OCI-LY1 (cell line): ENCODE measurements around the gene VEPH1.

ENCODE experiments used
- H2AFZ ChIP-seq: fragments of 200-600 bp; sonication (generic), shearing (Covaris generic); 2 replicates; pipeline ENCODE4 v1.6.0; 2014; ENCODE audit warnings: antibody characterized with exemption, mild to moderate bottlenecking, low read length
- H3F3A ChIP-seq: fragments of 200-600 bp; sonication (generic), shearing (Covaris generic); 2 replicates; pipeline ENCODE4 v1.6.0; 2014; ENCODE audit warnings: mild to moderate bottlenecking, antibody characterized with exemption, low read length, moderate library complexity; ENCODE audit not compliant: insufficient read depth
- H3K27ac ChIP-seq: fragments of 200-600 bp; sonication (generic); 2 replicates; pipeline ENCODE4 v1.5.1; 2014; ENCODE audit warnings: low read length, mixed run types, mild to moderate bottlenecking, low read depth; ENCODE audit not compliant: poor library complexity, severe bottlenecking
- H3K27me3 ChIP-seq: fragments of 200-600 bp; sonication (generic); 2 replicates; pipeline ENCODE4 v1.6.0; 2014; ENCODE audit warnings: antibody characterized with exemption, mild to moderate bottlenecking, low read length, moderate library complexity; ENCODE audit not compliant: insufficient read depth
- H3K36me3 ChIP-seq: fragments of 200-600 bp; sonication (generic); 2 replicates; pipeline ENCODE4 v1.6.1; 2014; ENCODE audit warnings: mild to moderate bottlenecking, antibody characterized with exemption, low read length, moderate library complexity, mixed read lengths; ENCODE audit not compliant: insufficient read depth
- H3K4me1 ChIP-seq: fragments of 200-600 bp; sonication (generic); 2 replicates; pipeline ENCODE4 v1.5.1; 2014; ENCODE audit warnings: mild to moderate bottlenecking, low read length, moderate library complexity; ENCODE audit not compliant: insufficient read depth, severe bottlenecking
- H3K4me2 ChIP-seq: fragments of 200-600 bp; sonication (generic), shearing (Covaris generic); 2 replicates; pipeline ENCODE4 v1.6.1; 2014; ENCODE audit warnings: low read length
- H3K4me3 ChIP-seq: fragments of 200-600 bp; sonication (generic); 2 replicates; pipeline ENCODE4 v1.5.1; 2014; ENCODE audit warnings: low read length, low read depth, mild to moderate bottlenecking, mixed read lengths; ENCODE audit not compliant: poor library complexity, severe bottlenecking
- H3K79me2 ChIP-seq: fragments of 200-600 bp; shearing (Covaris generic); 2 replicates; pipeline ENCODE4 v1.6.1; 2016; ENCODE audit warnings: mixed run types, low read length, mixed read lengths; ENCODE audit not compliant: insufficient read depth
- H3K9ac ChIP-seq: fragments of 200-600 bp; sonication (generic), shearing (Covaris generic); 2 replicates; pipeline ENCODE4 v1.6.1; 2014; ENCODE audit warnings: mild to moderate bottlenecking, low read length, mixed read lengths
- H3K9me2 ChIP-seq: fragments of 200-600 bp; sonication (generic), shearing (Covaris generic); 2 replicates; pipeline ENCODE4 v1.6.1; 2014; ENCODE audit warnings: low read depth, mild to moderate bottlenecking, low read length, mixed read lengths
- H3K9me3 ChIP-seq: fragments of 200-600 bp; shearing (Covaris generic); 2 replicates; pipeline ENCODE4 v1.6.1; 2014; ENCODE audit warnings: low read length, mixed read lengths
- H4K20me1 ChIP-seq: fragments of 200-600 bp; sonication (generic), shearing (Covaris generic); 2 replicates; pipeline ENCODE4 v1.6.0; 2016; ENCODE audit warnings: mild to moderate bottlenecking, low read length; ENCODE audit not compliant: insufficient read depth
- CTCF ChIP-seq: fragments of 200-600 bp; sonication (generic), shearing (Covaris generic); IDR thresholded peaks from 2 replicates; pipeline ENCODE4 v1.5.1; 2017; ENCODE audit warnings: mild to moderate bottlenecking, antibody characterized with exemption, low read length, moderate library complexity, mixed read lengths
- EZH2 ChIP-seq: fragments of 200-600 bp; sonication (generic), shearing (Covaris generic); IDR thresholded peaks from 2 replicates; pipeline ENCODE4 v1.8.0; 2017; ENCODE audit warnings: borderline replicate concordance, mixed run types, mild to moderate bottlenecking, antibody characterized with exemption, low read length, moderate library complexity, mixed read lengths

The VEPH1 gene

DNA sequence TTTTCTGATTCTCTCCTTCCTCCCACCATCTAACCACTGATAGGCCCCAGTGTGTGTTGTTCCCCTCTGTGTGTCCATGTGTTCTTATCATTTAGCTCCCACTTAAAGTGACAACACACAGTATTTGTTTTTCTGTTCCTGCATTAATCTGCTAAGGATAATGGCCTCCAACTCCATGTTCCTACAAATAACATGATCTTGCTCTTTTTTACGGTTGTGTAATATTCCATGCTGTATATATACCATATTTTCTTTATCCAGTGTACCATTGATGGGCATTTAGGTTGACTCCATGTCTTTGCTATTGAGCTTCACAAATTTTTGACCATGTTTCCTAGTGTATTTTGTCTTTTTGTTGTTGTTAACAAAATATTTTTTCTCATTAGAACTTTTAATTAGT, 30.6 kb downstream of the VEPH1 start:
- no peak overlapping the region for H3K27ac ChIP-seq
- H3K4me3 ChIP-seq: no peak overlapping the region
- no peaks in the 10 kb centered on the region; the same call in 1 of the 2 replicates for H3K27me3 ChIP-seq
- H3K36me3 ChIP-seq: no peaks in the 10 kb centered on the region
- no peak overlapping the region for H2AFZ ChIP-seq
- H3K4me2 ChIP-seq: no peak overlapping the region
- H3K79me2 ChIP-seq: no peaks in the 10 kb centered on the region
- TF ChIP-seq CTCF (no peak), EZH2 (no peak)
- no peaks in the 10 kb centered on the region for H3F3A ChIP-seq
- no peaks in the 10 kb centered on the region for H4K20me1 ChIP-seq
- H3K9me2 ChIP-seq: peaks cover 4% of the 10 kb centered on the region; the same call in 1 of the 2 replicates
- H3K9ac ChIP-seq: no peak overlapping the region
- H3K9me3 ChIP-seq: no peaks in the 10 kb centered on the region
- H3K4me1 ChIP-seq: no peaks in the 10 kb centered on the region

GRCh38 chr3:157471064-157471463, 32.2 kb downstream of the VEPH1 start:
- Histone ChIP-seq H3K79me2 (no peaks in the 10 kb centered on the region), H3K27me3 (no peaks in the 10 kb centered on the region; the same call in 1 of the 2 replicates), H3K9ac (no peak overlapping the region), H3K36me3 (no peaks in the 10 kb centered on the region), H3K4me1 (no peaks in the 10 kb centered on the region), H3K27ac (no peak overlapping the region), H3K4me3 (no peak overlapping the region), H3K9me2 (peaks cover 4% of the 10 kb centered on the region; the same call in 1 of the 2 replicates), H4K20me1 (no peaks in the 10 kb centered on the region), H3K9me3 (no peaks in the 10 kb centered on the region), H2AFZ (no peak overlapping the region), H3K4me2 (no peak overlapping the region), H3F3A (no peaks in the 10 kb centered on the region)
- TF ChIP-seq EZH2 (no peak), CTCF (no peak)

DNA sequence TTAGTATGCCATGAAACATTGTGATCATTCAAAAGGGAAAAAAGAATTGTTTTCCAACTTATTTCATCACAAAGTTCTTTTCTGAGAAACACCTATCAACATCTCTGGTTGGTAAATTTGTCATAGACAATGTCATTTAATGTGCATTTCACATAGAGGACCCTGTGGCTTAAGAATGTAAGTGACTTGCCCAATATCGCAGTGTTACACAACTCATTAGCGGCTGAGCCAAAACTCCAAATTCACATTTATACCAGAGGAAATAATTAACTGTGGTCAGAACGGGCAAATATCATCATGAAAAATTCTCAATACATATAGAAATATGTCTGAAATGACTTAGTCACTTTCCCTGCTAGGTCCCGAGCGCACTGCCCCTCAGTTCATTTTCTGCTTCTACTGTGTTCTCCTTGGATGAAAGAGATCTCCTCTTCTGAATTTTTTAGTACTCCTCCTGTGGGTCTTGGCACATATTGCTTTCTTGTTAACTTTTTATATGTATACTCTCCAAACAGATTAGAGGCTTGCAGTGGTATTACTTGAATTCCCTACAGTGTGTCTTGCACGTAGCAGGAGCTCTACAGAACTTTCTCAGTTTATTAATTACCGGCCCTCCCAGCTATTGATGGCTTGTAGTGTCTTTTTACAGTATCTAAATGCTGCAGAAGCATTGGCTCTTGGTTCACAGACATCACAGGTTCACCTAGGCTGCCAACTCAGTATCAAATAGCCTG, 33.5 kb downstream of the VEPH1 start:
- TF ChIP-seq CTCF (no peak), EZH2 (no peak)
- H3K36me3 ChIP-seq: no peaks in the 10 kb centered on the region
- H3K4me2 ChIP-seq: no peak overlapping the region
- H3K9me3 ChIP-seq: no peaks in the 10 kb centered on the region
- no peaks in the 10 kb centered on the region for H3K79me2 ChIP-seq
- no peak overlapping the region for H3K9ac ChIP-seq
- no peaks in the 10 kb centered on the region for H4K20me1 ChIP-seq
- H3F3A ChIP-seq: no peaks in the 10 kb centered on the region
- H3K27ac ChIP-seq: no peak overlapping the region
- H2AFZ ChIP-seq: no peak overlapping the region
- H3K27me3 ChIP-seq: no peaks in the 10 kb centered on the region; the same call in 1 of the 2 replicates
- no peak overlapping the region for H3K4me3 ChIP-seq
- no peaks in the 10 kb centered on the region for H3K4me1 ChIP-seq
- H3K9me2 ChIP-seq: peaks cover 4% of the 10 kb centered on the region; the same call in 1 of the 2 replicates
